ENCODE data around the gene CHRNA7.

CHRNA7 gene

GRCh38 chr15:32122013-32122412 lies 91.7 kb downstream of the CHRNA7 start:
- no peak for DNase-seq
- Histone ChIP-seq H3K4me3 (ENCODE audit: low read depth, low read length) (no peak overlapping the region), H3K9me3 (ENCODE audit: severe bottlenecking) (no peaks in the 10 kb centered on the region), H3K27me3 (ENCODE audit: insufficient read depth, low read depth, severe bottlenecking) (no peaks in the 10 kb centered on the region), H3K27ac (no peak overlapping the region), H3K36me3 (no peaks in the 10 kb centered on the region)
- no peak for TF ChIP-seq CTCF (IDR thresholded peaks at IDR 0.05; ENCODE audit: low read depth, low read length)

GRCh38 chr15:32123473-32123872 lies 93.2 kb downstream of the CHRNA7 start:
- DNase-seq = no peak
- TF ChIP-seq CTCF (IDR thresholded peaks at IDR 0.05; ENCODE audit: low read depth, low read length) = no peak
- H3K4me3 ChIP-seq (ENCODE audit: low read depth, low read length) = no peak overlapping the region
- H3K27ac ChIP-seq = no peak overlapping the region
- no peaks in the 10 kb centered on the region for H3K36me3 ChIP-seq
- H3K9me3 ChIP-seq (ENCODE audit: severe bottlenecking) = no peaks in the 10 kb centered on the region
- no peaks in the 10 kb centered on the region for H3K27me3 ChIP-seq (ENCODE audit: insufficient read depth, low read depth, severe bottlenecking)

DNA sequence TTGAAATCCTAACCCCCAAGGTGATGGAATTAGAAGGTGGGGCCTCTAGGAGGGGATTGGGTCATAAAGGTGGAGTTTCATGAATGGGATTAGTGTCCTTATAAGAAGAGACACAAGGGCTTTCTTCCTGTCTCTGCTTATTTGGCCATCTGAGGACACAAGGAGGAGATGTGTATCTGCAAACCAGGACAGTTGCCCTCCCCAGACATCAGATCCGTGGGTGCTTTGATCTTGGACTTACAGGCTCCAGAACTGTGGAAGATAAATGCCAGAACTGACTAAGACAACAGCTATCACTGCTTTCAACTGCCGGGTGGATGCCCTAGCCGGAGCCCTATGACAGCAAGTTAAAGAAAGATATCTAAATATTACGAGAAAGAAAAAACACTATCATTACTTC lies 94.4 kb downstream of the CHRNA7 start:
- Histone ChIP-seq H3K36me3 (no peaks in the 10 kb centered on the region), H3K27ac (no peak overlapping the region; the same call in 1 of the 2 replicates), H3K9me3 (ENCODE audit: severe bottlenecking) (no peaks in the 10 kb centered on the region), H3K4me3 (ENCODE audit: low read depth, low read length) (no peak overlapping the region), H3K27me3 (ENCODE audit: insufficient read depth, low read depth, severe bottlenecking) (no peaks in the 10 kb centered on the region)
- TF ChIP-seq CTCF (IDR thresholded peaks at IDR 0.05; ENCODE audit: low read depth, low read length) = no peak
- peak; percentile 70 for DNase-seq

DNA sequence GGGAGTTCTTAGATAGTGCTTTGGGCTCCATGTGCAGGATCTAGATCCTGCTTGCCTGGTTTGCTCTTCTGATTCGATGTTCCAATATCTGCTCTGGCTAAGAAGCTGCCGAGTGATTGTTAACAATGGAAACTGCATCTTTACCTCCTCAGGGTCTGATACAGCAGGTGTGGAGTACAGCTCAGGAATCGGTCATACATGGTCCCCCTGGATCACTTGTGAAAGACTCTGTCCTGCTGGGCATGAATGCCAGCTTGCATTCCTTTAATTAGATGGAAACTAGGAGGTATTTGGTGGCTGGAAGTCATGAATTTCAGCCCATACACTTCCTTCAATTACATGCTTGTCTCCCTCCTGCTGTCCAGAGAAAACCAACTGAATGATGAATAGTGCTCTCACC lies 95.3 kb downstream of the CHRNA7 start:
- Histone ChIP-seq H3K36me3 (no peaks in the 10 kb centered on the region), H3K27ac (no peak overlapping the region), H3K4me3 (ENCODE audit: low read depth, low read length) (no peak overlapping the region), H3K27me3 (ENCODE audit: insufficient read depth, low read depth, severe bottlenecking) (no peaks in the 10 kb centered on the region), H3K9me3 (ENCODE audit: severe bottlenecking) (no peaks in the 10 kb centered on the region)
- TF ChIP-seq CTCF (IDR thresholded peaks at IDR 0.05; ENCODE audit: low read depth, low read length) = no peak
- DNase-seq = no peak

GRCh38 chr15:32129815-32130214 lies 99.5 kb downstream of the CHRNA7 start:
- Histone ChIP-seq H3K27me3 (ENCODE audit: insufficient read depth, low read depth, severe bottlenecking) (no peaks in the 10 kb centered on the region), H3K36me3 (no peaks in the 10 kb centered on the region), H3K9me3 (ENCODE audit: severe bottlenecking) (no peaks in the 10 kb centered on the region), H3K4me3 (ENCODE audit: low read depth, low read length) (no peak overlapping the region), H3K27ac (no peak overlapping the region)
- no peak for TF ChIP-seq CTCF (IDR thresholded peaks at IDR 0.05; ENCODE audit: low read depth, low read length)
- no peak for DNase-seq

DNA sequence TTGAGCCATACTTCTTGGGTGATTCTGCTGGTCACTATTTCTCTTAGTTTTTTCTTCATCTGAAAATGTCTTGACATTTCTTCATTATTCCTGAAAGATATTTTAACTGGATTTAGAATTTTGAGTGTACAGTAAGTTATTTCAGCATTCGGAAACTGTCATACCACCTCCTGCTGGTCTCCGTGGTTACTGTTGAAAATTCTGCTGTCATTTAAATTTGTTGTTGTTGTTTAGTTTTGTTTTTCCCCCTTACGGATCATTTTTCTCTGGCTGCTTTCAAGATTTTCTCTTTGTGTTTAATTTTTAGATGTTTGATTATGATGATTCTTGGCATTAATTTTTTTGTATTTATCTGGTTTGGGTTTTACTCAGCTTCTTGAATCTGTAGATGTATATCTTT lies 100.5 kb downstream of the CHRNA7 start:
- Histone ChIP-seq H3K27me3 (ENCODE audit: insufficient read depth, low read depth, severe bottlenecking) (no peaks in the 10 kb centered on the region), H3K27ac (no peak overlapping the region), H3K4me3 (ENCODE audit: low read depth, low read length) (no peak overlapping the region), H3K36me3 (no peaks in the 10 kb centered on the region), H3K9me3 (ENCODE audit: severe bottlenecking) (no peaks in the 10 kb centered on the region)
- peak; percentile 20; the same call in 1 of the 2 replicates for TF ChIP-seq CTCF (IDR thresholded peaks at IDR 0.05; ENCODE audit: low read depth, low read length)
- DNase-seq = no peak

All from WERI-Rb-1 (cell line).